ENCODE data around the gene KCNN3.

Gene KCNN3

DNA sequence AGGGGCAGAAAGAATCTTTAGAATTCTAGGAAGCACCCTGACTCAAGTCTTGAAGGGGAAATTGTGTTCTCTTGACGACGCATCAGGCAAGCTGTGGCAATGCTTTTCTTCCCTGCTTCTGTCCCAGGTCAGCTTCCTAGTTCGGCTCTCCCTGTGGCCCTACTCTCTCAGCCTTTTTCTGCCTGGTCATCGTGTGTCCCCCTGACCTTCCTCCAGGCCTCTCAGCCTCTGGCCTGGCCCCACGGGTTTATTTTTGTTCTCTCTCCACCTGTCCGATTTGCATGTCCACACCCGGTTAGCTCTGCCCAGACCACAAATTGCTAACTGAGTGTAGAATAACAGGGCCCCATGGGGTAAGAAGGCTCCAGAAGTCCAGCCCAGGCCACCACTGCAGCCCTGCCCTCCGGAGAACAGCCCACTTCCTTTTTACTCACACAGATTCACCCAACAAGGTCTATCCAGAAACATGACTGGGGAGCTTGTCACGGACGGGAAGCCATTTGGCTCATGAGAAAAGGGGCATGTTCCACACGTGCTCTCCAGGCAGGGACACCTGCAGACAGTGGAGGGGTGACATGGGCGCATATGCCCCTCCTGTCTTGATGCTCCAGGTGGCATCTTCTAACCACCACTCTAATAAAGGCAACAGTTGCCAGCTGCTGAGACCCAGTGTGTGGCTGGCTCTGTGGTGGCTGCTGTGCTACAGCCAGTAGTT, 9.8 kb downstream of the KCNN3 start:
- DNase-seq, result peak; percentile 96 to 97

DNA sequence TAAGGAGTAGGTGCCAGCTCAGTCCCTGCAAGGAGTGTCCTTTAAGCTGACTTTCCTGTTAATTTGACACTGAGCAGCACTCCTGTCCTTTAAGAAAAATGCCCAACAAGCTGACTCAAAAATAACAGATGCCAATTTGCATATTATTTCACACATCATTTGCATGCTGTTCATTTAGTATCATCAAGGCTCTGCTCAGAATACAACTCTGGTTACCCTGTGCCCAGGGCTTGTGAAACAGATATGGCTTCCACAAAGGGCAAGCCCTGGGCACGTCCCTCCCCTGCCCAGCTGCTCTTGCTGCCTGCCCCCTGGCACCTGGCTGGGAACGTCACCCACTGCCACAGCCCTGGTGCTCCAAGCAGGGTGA, 10.3 kb downstream of the KCNN3 start:
- peak; percentile 99 for DNase-seq

DNA sequence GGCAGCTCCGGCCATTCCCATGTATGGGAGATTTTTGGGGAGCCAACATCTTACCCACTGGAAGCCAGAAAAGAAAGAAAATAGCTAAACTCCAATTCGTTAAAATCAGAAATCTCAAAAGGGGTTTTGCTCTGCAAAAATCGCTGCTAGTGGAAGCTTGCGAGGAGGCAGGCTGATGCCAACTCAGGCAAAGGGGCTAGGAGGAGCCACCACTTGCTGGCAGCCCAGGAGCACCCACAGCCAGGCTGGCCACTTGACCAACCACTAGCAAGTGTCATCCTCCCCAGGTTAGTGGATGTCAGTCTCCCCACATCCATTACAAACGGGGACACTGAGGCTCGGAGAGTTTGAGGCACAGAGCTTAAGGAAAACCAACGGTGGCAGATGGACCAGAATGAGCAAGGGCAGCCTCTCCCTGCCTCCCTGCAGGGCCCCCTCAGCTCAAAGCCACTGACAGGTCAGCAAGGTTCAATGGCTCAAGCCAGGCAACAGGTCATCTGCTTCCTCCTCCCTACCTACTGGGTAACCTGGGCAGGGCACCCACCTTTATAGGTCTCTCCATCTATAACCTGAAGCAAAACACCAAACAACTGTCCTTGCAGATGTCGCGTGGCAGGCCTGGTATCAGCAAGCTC, 10.8 kb downstream of the KCNN3 start:
- no peak for DNase-seq

DNA sequence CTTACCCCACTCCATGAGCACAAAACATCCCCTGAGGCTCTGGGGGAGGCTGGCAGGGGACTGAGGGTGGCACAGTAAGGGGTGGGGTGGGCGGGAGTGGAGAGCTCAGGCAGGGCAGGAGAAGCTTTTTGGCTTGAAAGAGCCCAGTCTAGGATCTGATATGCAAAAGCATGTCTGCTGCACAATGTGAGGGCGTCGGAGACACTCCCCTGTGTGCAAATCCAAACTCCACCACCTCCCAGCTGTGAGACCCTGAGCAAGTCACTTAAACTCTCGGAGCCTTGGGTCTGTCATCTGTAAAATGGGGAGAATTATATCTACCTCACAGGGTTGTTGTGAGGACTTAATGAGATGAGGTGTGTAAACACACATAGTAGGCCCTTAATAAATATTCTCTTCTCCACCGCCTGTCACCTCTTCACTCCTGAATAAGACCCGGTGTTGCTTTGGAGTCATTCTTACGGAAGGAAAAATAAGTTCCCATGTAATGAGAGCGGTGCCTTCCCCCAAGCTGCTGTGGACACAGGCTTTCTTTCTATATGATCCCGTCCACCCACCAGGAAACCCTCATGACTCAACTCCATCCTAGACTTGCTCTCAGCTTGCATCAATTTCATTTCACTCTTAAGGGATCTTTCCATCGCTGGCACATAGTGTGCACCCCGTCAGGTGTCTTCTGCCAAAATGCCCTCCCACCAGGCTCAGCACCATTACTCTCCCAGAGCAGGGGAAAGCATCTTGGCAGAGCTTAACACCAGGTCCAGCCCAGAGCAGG, 12.5 kb downstream of the KCNN3 start:
- peak; percentile 50 to 75 for DNase-seq

DNA sequence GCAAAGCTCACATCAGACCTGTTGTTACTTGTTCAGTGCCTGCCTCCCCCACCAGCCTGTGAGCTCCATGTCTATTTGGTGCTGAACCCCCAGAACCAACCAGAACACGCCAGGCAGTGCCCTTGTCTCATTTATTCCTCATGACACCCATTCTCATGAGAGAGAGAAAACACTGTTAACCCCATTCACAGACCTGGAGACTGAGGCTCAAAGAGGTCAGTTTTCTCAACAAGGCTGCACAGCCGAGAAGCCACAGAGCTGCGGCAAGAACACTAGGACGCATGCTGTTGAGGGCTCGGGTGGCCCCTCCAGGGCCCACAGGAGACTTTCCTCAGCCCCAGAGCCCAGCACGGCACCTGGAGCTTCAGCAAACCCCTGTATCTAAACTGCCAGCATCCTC, 13.1 kb downstream of the KCNN3 start:
- no peak for DNase-seq

DNA sequence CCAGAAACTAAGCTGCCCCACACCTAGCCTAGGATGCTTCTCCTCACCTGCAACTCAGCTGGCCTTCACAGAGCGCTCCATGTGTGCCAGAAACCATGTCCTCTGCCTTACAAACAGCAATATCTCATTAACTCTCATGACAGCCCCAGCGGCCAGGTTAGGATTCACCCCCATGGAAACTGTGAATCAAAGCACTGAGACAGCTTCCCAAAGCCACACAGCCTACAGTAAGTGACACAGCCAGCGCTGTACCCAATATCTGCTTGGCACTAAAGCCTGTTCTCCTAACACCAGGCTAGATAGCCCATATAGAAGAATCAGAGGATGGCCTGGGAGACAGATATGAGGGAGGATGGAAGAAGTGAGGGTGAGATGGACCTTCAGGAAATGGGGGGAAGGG, 13.5 kb downstream of the KCNN3 start:
- no peak for DNase-seq

DNA sequence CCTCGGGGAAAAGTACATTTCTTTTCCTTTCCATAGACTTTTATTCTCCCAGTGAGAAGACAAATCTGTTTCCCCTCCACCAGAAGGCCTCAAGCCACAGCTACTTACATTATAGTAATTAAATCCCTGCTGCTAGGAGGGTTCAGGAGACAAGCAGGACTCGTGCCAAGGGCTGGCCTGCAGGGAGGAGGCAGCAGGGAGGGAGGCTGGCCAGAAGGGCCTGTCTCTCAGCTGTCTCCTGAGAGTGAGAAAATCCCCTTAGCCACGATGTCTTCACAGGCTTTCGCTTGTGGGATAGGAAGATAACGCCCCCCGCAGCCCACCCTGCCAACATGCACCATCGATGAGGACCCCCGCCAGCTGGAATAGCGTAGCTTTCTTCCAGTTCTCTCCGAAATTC, 14.0 kb downstream of the KCNN3 start:
- DNase-seq, result peak in 1 of 2 experiments; percentile 61

DNA sequence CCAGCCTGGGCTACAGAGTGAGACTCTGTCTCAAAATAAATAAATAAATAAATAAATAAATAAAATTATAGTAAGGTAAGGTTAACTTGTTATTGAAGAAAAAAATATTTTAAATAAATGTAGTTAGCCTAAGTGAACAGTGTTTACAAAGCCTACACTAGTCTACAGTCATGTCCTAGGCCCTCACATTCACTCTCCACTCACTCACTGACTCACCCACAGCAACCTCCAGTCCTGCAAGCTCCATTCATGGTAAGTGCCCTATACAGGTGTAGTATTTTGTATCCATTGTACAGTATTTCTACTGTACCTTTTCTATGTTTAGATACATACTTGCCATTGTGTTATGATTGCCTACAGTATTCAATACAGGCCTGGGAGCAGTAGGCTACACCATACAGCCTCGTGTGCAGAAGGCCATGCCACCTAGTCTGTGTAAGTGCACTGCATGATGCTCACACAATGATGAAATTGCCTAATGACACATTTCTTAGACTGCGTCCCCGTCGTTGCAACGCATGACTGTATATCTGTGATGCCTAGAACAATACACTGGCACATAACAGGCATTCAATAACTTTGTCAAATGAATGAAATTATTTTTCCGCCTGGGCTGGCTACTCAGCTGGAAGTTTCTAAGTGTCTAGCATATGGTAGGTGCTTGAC, 14.8 kb downstream of the KCNN3 start:
- no peak for DNase-seq

DNA sequence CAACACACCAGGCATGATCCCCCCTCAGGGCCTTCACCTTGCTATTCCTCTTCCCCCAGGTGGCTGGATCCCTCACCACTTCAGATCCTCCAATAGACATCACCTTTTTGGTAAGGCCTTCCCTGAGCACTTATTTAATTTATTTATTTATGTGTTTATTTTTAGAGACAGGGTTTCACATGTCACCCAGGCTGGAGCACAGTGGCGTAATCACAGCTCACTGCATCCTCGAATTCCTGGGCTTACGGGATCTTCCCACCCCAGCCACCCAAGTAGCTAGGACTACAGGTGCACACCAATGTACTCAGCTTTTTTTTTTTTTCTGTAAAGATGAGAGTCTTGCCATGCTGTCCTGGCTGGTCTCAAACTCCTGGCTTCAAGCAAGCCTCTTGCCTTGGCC, 17.2 kb downstream of the KCNN3 start:
- DNase-seq, result no peak

DNA sequence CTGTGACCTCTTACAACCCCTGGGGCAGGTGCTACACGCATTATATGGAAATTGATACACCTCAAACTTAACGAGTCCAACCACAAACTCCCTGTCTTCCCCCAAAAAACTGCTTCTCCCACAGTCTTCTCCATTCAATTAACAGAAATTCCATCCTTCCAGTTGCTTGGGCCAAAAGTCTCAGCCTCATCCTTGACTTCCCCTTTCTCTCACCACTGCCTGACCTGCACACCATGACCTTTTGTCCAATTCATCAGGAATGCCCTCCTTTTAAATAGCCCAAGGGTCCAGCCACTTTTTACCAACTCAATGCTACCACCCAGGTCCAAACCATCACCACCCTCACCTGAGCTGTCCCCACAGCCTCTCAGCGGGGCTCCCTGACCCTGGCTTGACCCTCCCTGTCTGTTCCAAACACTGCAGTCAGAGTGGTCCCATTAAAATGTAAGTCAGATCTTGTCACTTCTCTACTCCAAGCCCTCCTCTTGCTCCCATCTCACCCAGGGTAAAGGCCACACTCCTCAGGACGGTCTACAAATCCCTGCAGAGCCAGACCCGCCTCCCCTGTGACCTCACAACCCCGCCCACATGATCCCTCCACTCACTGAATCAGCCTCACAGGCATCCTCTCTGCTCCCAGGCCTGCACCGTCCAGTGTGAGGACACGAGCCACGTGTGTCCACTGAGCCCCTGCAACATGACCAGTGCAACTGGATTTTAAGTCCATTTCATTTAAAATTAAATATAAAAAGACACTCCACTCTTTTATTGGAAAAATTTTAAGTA, 18.5 kb downstream of the KCNN3 start:
- DNase-seq, result peak in 1 of 2 experiments; percentile 48

DNA sequence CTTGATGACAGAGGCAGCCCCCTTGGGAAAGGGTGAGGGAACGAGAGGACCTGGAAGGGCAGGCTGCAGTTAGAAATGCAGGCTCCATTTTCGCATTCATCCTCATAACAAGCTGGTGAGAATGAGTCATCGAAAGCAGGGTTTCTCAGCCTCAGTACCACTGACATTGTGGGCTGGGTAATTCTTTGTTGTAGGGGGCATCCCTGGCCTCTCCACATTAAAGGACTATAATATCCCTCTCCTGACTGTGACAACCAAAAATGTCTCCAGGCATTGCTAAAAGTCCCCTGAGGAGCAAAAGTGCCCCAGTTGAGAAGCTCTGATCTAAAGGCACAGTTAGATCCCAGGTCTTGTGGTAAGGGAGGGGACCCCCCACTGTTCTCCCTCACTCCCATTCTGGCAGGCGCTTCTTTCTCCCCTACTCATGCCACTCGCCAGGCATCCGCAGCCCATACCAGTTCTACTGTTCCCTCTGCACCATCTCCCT, 20.4 kb downstream of the KCNN3 start:
- no peak for DNase-seq

DNA sequence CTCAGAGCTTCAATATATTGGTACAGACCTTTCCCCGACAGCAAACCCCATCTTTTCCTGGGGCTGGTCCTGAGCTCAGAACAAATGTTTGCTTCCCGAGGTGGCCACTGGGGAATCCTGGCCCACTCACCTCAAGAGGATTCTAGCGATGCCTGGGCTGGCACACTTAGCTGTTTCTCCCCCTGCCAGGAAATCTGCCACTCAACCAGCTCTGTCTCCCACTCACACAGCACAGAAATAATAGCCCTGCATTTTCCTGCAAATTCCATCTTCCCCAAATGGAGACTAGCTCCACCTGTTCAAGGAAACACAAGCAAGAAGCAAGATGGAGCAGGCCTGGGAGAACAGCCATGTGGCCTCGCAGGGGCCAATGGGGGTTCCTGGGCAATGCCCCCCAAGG, 21.1 kb downstream of the KCNN3 start:
- DNase-seq, result no peak

DNA sequence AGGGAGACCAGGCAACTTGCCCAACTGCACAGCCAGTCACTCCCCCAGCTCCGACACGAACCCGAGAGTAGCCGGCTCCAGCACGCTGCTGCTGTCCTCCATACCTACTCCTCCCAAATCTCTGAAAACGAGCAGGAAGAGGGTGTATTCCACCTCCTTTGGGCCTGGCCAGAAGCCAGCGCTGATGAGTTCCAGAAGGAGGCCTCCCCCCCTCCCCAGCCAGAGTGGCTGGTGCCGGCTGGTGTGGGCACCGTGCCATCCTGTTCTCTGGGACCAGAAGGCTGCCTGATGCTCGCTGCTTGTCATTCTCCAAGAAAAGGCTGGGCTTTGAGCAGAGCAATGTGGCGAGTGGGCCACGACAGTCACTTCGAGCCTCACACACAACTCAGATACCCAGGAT, 22.2 kb downstream of the KCNN3 start:
- DNase-seq, result no peak

DNA sequence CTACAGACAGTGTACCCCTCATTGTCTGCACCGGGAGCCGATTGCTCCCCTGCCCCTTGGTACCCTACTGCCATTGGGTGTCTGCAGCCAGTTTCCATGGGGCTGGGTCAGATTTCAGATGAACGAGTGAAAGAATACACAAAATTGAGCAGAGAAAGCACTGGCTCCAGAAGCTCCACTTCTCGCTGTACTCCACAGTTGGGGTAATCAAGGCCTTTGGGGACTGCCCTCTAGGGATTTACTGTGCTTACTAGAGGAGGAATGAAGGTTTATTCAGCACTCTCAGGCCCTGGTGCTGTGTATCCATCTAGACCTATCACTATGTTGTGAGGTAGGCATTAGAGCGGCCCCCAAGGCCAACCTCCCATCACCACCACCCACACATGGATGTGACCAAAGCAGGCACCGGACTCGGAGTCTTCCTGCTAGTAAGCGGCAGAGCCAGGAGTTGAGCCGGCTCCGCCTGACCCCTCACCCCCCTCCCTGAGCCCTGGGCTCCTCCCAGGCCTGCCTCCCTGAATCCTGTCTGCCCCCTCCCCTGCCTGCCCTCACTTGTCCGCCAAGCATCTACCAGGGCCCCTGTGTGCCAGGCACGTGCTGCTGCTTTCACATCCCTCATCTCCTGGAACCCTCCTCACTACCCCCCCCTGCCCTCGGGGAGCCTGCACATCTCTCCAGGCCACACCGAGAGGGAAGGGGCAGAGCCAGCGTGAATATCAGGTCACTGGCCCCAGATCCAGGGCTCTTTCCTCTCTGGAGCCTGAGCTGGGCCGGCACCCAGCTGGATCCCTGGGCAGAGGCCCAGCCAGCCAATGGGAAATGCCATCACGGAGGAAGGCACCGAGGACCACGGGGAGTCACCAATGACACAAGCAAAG, 23.3 kb downstream of the KCNN3 start:
- peak in 1 of 2 experiments; percentile 66 for DNase-seq

DNA sequence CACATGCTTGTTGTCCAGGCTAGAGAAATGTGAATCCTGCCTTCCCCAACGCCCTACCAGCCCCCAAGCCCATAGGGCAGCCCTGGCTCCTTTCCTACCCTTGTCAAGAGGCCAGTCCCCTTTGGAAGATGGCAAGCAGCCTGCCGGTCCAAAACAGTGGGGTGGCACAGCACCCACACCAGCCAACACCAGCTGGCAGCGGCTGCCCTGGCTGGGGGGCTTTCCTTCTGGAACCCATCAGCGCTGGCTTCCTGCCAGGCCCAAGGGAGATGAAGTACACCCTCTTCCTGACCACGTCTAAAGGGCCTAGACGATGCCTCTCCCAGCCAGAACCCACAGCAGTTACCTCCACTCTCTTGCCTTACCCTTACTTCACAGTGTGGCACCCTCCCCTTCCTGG, 24.2 kb downstream of the KCNN3 start:
- no peak for DNase-seq

DNA sequence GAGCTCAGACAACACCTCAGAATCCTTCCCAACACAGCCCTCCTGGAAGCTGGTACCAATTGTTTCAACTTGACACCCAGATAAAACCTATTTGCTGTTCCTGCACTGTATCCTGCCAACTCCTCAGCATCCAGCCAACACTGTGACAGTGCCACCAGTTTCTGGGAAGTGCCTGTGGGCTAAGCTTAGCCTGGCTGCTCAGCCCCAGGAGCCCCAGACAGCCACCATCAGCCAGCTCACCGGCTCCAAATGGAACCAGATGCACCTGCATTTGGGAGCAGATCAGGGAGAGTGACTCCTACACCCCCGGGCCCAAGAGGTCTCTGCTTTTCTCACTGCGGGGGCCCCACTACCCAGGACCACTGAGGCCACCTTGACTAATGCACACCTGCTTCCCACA, 24.9 kb downstream of the KCNN3 start:
- DNase-seq, result peak in 1 of 2 experiments; percentile 47

DNA sequence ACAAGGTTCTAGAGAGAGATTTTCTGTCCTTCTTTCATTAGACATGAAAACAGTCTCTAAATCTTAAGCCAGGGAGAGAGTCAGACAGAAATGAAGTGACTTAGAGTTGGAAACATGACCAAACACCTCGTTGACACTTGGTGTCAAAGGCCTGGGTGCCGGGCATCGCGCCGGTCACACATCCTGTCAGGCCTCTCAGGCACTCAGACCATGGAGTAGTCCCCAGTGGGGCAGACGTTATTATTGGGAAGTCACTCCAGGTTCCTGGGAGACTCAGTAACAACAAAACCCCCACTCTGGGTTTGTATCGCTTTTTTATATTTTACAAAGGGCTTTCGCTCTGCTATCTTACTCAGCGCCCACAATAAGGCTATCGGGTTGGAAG, 25.8 kb downstream of the KCNN3 start:
- DNase-seq, result peak in 1 of 2 experiments; percentile 87

DNA sequence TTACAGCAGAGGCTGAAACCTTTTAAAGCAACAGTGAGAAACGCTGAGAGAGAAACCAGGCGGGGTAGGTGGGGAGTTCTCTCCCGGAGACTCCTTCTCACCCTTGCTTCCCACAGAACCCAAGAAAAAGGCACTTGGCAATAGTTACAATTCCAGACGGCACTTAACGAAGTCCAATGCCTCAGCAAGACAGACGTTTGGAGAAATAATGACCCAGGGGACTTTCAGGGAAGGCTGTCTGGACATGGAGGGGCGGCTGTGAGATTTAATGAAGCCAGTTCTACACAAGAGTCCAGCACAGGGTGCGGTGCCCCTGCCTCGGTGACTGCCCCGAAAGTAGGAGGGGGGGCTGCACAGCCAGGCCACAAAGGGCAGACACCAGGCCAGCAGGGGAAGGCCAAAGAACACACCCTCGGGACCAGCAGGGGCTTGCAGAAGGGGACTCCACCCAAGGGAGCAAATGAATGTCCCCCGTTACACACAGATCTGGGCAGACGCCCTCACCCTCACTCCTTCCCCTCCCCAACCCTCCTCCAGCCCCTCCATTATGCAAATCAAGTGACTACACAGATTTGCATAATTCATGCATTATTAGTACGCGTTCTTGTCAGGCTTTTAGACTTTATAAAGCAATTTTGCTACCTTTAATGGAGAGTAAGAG, 26.3 kb downstream of the KCNN3 start:
- DNase-seq, result peak; percentile 97 to 98

DNA sequence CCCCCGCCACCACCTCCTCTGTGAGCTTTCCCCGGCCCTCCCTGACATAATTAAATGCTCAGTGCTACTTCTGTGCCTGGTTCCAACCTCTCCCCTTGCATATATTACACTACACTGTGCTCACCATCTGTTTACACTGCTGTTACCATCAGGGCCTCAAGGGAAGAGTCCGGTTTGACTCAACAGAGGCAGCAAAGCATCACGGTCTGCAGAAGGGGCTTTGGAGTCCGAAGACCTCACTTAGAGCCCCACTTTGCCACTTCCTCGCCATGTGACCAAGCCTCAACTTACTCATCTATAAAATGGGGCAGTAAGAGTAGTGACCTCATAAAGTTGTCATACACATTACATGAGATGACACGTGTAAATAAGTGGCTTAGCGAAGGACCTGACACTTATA, 27.4 kb downstream of the KCNN3 start:
- peak; percentile 78 to 81 for DNase-seq

DNA sequence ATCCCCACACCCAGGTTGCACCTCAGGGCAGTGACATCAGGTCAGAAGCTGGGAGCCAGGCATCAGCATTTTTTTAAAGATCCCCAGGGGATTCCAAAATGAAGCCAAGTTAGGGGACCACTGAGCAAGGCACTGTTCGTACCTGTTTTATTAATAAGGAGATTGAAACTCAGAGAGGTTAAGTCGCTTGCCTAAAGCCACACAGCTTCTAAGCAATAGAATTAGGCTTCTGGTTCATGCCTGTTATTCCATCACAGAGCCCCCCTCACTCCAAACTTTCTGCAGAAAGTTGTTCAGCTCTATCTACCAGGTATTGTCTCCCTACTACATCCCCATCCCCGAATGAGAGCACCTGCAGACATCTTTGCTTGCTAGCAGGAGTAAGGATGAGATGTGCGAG, 28.7 kb downstream of the KCNN3 start:
- no peak for DNase-seq

Measured in NCI-H526 (cell line).